Measurements from ENCODE around the gene TRIO.

TRIO gene

DNA sequence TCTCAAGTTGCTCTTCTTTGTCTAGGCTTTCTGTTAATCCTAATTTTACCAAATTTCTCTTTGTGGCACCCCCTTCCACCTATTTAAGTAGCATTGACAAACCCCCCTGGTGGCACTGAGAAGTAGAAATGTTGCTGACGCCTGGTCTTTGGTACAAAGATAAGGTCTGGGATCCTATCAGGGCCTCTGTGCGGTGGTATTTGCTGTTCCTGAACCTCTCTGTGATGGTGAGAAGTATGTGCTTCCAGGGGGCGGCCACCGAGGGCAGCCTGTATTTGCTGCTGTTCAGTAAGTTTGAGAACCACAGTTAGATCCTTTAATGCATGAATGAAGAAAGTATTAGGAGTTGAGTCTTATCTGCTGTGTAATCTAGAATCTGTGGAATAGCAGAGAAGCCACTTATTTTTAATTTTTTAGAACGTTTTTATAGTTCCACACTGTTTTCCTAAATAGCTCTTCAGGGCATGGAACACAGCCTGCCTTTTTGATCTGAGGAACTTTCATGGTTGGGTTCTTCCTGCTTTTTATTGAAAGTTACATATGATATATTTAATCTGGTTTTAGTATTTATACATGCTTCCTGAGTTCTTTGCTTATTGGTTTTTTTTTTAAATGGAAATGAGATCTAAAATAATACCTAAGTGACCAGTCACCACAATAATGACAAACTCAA lies 124.2 kb downstream of the TRIO start:
- DNase-seq (ENCODE audit: low read depth) = no peak

DNA sequence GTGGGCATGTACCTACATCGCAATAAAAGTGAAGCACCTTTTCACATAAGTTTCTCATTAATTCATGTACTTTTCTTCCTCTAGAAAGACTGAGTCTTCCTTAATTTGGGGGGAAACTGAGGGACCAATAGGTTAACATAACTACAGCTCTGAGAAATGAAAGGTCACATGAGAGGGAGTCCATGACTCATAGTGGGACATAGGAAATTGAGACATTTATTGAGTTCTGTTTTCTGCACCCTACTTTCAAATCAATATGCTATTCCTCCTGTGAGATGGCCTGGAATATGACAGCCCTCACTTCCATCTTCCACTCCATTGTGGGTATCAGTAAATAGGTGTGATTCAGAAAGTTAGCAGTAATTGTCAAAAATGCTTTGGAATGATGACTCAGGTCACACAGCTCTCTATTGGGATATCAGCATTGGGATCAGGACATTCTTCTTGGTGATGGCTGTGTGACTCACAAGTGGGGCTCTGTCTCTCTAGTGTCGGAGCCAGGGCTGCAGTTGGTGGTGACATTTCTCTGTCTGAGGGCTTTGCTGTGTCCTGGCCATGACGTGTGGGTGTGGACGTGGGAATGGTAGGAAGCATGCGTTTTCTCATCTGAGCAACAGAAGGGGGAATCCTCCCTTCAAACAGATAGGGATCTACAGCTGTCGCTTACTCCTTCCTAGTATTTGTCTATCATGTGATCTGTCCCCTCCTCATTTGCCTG lies 125.0 kb downstream of the TRIO start:
- DNase-seq (ENCODE audit: low read depth) = peak; percentile 99

DNA sequence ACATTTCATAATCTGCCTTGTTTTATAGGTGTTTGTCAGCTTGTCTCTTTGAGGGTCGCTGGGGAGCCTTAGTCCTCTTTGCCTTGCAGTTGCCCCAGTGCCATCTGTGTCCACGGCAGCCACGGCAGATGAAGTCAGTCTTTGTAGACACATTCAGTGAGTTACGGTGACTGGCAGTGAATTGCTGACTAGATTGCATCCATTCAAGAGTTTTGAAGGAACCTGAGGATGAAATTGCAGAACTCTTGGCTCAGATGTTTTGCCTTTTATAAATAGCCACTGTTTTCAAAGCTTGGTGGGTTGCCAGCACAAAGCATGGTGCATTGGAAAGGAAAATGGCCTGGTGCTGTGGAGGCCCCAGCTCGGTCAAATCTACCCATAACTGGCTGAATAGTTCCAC lies 125.6 kb downstream of the TRIO start:
- DNase-seq (ENCODE audit: low read depth) = no peak

DNA sequence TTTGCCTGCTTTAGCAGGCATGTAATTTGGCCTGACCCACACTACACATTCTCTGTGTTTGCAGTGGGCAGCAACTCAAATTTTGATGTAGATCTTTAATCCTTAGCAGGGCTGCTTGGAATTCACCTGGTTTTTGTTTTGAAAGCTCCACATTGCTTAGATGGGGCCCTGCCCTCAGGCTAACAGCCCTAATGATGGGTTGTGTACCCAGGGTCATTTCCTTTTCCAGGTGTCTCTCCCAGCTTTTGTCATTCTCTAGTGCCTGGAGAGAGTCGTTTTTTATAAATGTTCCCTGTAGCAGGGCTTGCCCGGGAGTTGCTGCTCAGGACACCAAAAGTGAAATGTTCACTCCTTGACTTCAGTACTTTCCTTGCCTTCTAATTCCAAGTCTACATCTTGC lies 126.3 kb downstream of the TRIO start:
- DNase-seq (ENCODE audit: low read depth) = no peak

GRCh38 chr5:14270209-14270702 lies 127.1 kb downstream of the TRIO start:
- peak; percentile 60 for DNase-seq (ENCODE audit: low read depth)

- no peak for DNase-seq (ENCODE audit: low read depth)
Observed at GRCh38 chr5:14272548-14273205, 129.5 kb downstream of the TRIO start.

GRCh38 chr5:14273207-14273767 lies 130.1 kb downstream of the TRIO start:
- no peak for DNase-seq (ENCODE audit: low read depth)

DNA sequence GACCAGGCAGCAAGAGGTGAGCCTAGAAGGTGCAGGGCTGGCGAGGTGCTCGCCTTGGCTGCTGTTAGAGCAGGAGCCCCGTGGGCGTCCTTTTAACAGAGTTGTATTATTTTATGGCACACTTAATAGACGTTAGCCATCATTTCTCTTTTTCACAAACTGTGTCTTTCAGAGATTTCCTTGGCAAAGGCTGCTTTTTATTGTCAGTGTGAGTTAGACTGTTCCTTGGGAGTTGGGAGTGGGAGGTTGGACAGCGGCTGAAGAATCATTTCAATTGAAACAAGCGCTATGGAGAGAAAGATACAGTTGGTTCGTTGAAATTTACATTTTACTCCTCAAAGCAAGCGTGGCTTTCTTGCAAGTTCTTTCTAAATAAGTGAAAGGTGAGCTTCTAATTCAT lies 133.2 kb downstream of the TRIO start:
- no peak for DNase-seq (ENCODE audit: low read depth)

- DNase-seq (ENCODE audit: low read depth) = no peak
Observed at GRCh38 chr5:14277385-14278320, 134.5 kb downstream of the TRIO start.

- no peak for DNase-seq (ENCODE audit: low read depth)
Observed at GRCh38 chr5:14280294-14280854, 137.2 kb downstream of the TRIO start.

GRCh38 chr5:14281746-14282181 lies 138.6 kb downstream of the TRIO start:
- DNase-seq (ENCODE audit: low read depth) = no peak

GRCh38 chr5:14283139-14283538 lies 140.0 kb downstream of the TRIO start:
- DNase-seq (ENCODE audit: low read depth) = no peak

- no peak for DNase-seq (ENCODE audit: low read depth)
Observed at GRCh38 chr5:14284392-14285148, 141.4 kb downstream of the TRIO start.

- DNase-seq (ENCODE audit: low read depth) = no peak
Observed at GRCh38 chr5:14286007-14286406, 142.9 kb downstream of the TRIO start.

GRCh38 chr5:14286574-14287421 lies 143.7 kb downstream of the TRIO start:
- no peak for DNase-seq (ENCODE audit: low read depth)

DNA sequence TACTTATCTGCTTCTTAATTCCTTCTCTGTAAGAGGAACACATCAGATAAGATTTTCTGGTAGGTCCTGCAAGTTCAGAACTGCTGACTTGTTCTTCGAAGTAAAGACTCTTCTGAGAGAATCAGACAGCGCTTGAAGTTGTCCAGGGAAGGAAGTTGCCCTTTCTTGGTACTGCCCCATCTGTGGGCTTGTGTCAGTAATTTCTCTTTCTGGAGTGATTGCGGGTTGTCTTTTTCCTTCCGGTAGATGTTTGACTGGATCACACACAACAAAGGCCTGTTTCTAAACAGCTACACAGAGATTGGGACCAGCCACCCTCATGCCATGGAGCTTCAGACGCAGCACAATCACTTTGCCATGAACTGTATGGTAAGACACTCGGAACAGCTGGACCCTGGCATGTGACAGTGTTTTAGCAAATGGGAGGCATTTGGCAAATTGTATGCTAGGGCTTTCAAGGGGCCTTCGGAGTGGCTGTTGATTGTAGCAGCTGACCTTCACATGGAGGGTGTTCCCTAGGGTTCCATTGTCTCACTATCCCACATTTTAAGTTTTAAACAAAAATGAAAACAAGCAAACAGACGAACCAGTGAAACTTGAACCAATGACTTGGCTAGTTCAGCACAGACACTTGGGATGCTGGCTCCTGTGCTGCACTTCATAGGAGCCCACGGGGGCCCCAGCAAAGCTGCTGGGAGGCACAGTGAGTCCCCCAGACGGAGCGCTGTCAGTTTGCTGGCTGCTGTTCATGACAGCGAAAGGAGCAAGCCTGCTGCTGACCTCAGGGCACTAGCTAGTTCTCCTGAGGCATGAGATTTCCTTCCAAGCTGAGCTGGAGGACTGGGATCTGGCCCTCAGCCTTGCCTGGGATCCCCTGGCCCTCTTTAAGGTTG lies 149.9 kb downstream of the TRIO start:
- no peak for DNase-seq (ENCODE audit: low read depth)

DNA sequence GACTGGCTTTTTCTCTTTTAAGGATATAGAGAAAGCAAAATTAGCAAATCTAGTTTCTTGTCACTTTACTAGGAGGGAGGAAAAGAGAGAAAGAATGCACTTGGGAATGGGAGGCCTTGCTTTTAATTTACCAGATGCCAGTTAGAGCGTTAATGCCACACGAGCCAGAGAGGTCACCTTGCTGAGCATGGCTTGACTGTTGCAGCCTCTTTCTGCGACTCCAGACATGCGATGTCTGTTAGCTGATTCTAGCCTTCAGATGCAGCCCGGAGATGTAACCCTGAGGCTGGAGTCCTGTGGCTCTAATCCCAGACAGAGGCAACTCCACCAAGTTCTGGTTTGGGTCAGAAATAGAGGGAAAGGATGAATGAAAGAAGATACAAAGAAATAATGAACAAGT lies 152.5 kb downstream of the TRIO start:
- DNase-seq (ENCODE audit: low read depth) = no peak

DNA sequence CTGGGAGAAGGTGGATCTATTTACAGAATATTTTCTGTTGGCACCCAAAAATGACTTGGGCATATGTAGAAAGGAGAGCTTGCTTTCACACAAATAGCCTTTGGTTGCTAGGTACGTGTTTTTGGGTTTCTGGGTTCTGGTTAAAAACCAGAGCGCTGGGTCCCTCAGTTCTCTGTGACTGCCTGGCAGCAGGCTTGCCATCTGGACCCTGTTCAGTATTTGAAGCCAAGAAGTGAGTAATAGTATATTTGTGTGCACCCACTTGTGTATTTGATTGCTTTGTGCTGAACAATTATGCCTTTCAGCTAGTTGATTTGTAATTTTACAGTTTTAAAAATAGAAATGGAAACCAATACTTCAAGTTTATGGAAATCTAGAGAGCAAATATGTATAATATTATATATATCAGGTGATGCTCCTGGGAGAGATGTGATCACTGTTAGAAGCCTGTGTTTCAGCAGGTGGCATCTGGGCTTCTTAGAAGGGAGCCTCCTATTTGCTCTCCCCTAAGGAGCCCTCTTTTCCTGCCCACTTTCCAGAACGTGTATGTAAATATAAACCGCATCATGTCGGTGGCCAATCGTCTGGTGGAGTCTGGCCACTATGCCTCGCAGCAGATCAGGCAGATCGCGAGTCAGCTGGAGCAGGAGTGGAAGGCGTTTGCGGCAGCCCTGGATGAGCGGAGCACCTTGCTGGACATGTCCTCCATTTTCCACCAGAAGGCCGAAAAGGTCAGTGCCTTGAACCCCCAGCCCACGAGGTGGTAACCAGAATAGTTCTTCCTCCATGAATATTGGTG lies 153.6 kb downstream of the TRIO start:
- no peak for DNase-seq (ENCODE audit: low read depth)

Data from HS-5 (cell line).